GM18505 (cell line): ENCODE measurements around the gene FBXO17.
A peak's percentile ranks its signal among the peaks of the same experiment; 100 is the strongest.
"Not testable (repeated sequence)": the region's sequence is repeated elsewhere in the genome, so short reads cannot be mapped to it uniquely, and the experiment has no call there.

Source experiments
- ATAC-seq: cut with Tn5 transposase; IDR thresholded peaks from one replicate; pipeline ENCODE4 v1.9.1; 2021; ENCODE audit not compliant: unreplicated experiment
- POLR2A ChIP-seq: IDR thresholded peaks from 4 replicates; pipeline ENCODE4 v1.6.1; 2011; ENCODE audit warnings: borderline replicate concordance; ENCODE audit not compliant: insufficient read depth, insufficient read length; ENCODE audit errors: extremely low read depth

The FBXO17 gene

DNA sequence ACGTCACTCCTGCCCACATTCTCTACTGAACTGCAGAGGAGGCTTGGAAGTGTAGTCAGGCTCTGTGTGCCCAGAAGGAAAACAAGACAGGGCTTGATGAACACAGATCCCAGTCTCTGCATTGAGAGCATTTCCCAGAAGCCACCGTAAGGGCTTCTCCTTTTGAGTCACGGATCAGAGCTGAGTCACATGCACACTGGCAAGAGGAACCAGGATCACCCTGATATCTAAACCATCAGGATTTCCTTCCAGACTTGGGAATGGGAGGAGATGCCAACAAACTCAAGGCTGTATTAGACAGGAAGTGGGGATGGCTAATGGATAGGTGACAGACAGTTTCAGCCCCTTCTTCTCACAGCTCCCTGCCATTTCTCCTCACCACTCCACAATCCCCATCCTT lies 17.7 kb upstream of the FBXO17 start:
- no peak for ATAC-seq
- no peak for TF ChIP-seq POLR2A

DNA sequence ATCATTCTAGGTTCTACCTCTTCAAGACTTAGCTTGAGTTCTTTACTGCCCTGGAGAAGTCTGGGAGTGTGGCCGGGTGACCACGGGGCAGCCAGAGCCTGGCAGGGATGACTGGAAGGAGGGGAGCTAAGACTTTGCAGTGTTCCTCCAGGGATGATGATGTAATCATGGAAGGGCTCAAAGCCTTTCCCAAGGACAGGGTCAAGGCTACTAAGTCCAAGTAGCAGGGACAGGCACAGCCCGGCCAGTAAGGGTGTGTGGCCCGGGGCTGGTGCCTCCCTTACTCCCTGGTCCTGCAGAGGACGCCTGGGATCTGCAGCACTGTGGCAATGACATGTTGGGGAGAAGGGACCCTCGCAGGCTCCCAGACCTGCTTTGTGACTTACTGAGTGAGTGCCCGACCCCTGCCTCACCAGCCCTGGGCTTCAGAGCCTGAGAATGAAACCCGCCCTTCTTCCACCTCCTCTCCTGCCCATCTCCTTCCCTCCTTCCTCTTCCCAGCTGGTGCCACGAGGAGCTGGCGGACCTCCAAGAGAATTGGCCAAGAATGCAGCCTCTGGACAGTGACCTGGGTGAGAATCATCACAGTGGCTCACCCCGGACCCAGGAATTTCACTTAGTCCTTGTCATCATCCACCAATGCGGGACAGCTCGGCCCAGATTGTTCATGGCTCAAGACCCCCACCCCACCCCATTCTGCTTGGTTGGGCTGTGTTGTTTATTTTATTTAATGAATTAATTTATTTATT lies 15.6 kb upstream of the FBXO17 start:
- no peak for TF ChIP-seq POLR2A
- ATAC-seq: no peak

DNA sequence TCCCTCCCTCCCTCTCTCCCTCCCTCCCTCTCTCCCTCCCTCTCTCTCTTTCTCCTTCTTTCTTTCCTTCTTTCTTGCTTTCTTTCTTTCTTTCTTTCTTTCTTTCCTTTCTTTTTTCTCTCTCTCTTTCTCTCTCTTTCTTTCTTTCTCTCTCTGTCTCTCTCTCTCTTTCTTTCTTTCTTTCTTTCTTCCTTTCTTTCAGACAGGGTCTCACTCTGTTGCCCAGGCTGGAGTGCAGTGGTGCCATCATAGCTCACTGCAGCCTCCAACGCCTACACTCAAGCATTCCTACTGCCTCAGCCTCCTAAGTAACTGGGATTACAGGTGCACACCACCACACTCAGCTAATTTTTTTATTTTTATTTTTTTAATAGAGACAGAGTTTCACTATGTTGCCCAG lies 14.1 kb upstream of the FBXO17 start:
- ATAC-seq: not testable (repeated sequence)

DNA sequence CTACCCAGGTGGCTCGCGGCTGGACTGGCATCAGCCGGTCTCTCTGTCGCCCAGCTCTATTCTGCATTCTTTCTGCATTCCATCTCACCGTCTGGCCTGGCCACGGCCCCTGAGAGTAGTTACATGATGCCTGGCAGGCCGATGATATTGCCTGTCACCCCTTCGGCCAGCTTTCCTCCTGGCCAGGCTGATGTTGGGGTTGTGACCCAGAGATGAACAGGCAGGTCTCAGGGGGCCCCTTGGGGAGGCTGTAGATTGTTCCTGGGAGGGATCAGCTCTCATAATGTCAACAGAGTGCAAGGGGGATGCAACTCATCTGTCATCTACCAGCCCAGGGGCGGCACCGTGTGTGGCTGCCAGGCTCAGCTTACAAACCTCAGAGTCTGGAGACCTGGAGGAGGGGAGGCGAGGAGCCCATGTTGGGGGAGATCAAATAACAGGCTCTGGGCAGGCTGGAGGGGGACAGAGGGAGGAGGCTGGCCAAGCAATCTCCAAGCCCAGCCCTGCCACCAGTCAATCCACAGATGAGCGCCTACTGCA lies 13.6 kb upstream of the FBXO17 start:
- ATAC-seq: no peak
- no peak for TF ChIP-seq POLR2A

DNA sequence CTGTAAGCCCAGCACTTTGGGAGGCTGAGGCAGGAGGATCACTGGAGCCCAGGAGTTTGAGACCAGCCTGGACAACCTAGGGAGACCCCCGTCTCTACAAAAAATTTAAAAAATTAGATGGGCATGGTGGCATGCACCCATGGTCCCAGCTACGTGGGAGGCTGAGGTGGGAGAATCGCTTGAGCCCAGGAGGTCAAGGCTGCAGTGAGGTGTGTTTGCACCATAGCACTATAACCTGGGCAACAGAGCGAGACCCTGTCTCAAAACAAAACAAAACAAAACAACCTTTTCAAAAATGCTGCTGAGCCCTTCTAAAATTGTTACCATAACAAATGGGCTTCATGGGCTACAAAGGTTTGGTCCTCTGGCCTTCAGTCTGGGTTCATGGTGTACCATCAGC lies 13.1 kb upstream of the FBXO17 start:
- ATAC-seq: not testable (repeated sequence)

DNA sequence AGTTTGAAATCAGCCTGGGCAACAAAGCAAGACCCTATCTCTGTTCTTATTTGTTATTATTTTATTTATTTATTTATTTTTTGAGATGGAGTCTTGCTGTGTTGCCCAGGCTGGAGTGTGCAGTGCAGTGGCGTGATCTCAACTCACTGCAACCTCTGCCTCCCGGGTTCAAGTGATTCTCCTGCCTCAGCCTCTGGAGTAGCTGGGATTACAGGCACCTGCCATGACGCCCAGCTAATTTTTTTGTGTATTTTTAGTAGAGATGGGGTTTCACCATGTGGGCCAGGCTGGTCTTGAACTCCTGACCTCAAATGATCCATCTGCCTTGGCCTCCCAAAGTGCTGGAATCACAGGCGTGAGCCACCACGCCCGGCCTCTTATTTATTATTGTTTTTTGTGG lies 12.2 kb upstream of the FBXO17 start:
- ATAC-seq: not testable (repeated sequence)

DNA sequence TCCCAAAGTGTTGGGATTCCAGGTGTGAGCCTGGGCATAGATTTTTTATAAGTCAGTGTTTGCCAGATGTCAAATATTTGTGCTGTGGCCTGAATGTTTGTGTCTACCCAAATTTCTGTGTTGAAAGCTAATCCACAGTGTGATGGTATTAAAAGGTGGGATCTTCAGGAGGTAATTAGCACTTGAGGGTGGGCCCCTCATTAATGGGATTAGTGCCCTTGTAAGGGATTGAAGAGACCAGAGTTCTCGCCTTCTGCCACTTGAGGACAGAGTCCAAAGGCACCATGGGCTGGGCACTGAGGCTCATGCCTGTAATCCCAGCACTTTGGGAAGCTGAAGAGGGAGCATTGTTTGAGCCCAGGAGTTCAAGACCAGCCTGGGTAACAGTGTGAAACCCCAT lies 9.7 kb upstream of the FBXO17 start:
- ATAC-seq: no peak
- TF ChIP-seq POLR2A: no peak

DNA sequence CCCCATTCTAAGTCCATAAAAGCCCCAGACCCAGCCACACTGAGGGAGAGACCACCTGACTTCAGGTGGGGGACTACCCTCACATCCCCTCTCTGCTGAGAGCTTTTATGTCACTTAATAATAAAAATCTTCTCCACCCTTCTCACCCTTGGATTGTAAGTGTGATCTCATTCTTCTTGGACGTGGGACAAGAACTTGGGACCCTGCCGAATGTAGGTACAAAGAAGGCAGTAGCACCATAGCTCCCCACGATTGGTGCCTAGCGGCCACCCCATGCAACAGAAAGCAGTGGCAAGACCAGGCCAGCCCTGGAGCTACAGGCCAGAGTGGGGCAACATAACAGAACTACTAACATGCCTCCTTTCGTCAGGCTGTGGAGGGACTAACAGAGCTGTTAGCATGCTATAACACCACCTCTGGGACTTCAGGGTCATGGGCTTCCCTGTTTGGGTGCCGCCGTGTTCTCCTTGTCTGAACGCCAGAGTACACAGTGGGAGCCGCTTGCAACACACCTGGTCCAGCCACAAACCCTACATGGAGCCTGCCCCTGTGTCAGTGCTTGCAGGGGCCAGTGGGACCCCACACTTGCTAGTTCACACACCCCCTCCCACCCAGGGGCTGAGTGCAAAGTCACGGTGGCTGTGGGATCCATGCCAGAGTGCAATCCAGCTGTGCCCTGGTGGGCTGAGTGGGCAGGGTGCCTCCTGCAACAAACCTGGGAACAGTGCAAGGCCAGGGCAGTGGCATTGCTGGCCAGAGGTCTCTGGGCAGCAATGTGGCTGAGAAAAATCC lies 5.2 kb upstream of the FBXO17 start:
- no peak for ATAC-seq
- no peak for TF ChIP-seq POLR2A

DNA sequence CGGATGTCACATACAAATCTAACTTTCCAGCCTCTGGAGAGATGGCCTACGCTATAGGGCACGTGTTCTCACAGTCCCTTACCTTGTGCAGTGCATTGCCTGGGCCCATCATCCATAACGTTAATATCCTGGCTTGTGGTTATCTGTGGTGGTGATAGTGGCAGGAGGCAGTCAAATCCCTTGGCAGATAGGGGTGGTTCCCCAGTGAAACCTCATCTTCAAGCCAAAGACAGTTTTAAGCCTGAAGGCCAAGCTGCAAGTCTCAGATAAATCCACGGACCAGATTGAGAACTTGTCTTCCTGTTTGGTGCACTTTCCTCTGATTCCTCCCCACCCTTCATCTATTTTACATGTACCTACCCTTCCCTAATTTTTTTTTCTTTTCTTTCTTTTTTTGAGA lies 4.3 kb upstream of the FBXO17 start:
- ATAC-seq: no peak
- TF ChIP-seq POLR2A: no peak

DNA sequence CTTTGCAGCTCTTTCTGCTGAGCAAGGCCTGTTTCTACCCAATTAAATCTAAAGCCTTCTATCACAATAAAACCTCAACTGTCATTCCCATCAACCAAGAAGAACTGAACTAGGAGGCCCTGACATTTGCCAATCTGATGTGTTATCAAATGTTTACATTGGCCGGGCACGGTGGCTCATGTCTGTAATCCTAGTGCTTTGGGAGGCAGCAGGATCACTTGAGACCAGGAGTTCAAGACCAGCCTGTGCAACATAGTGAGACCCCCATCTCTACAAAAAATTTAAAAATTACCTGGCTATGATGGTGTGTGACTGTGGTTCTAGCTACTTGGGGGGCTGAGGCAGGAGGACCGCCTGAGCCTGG lies 2.8 kb upstream of the FBXO17 start:
- TF ChIP-seq POLR2A: no peak
- no peak for ATAC-seq

DNA sequence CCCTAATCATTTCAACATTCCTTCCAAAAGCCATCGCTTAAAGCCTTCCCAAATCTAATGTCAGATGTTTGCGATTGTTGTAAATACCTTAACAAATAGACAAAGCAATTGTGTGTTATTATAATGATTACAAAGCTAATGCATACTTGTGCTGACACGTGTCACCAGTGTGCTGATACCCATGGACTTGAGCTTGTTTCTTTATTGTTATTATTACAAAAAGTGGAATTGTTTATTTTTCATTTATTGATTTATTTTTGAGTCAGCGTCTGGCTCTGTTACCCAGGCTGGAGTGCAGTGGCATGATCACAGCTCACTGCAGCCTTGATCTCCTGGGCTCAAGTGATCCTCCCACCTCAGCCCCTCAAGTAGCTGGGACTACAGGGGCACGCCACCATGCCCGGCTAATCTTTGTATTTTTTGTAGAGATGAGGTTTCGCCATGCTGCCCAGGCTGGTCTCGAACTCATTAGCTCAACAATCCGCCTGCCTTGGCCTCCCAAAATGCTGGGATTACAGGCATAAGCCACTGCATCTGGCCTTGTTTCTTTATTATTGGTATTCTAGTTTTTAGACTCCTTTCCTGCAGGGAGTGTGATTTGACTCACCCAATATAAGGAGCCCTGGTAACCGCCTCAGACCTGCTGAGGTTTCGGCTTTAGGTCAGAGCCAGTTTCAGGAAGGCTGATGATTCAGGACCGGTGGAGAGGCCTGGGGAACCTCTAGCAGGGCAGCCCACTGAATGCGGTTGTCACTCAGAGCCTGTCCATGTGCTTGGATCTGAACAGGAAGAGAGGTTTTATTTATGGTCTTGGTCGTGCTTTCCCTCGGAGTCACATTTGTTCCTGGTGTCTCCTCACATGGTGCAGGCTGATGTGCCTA lies 2.1 kb upstream of the FBXO17 start:
- TF ChIP-seq POLR2A: no peak
- ATAC-seq: peak; percentile 65

DNA sequence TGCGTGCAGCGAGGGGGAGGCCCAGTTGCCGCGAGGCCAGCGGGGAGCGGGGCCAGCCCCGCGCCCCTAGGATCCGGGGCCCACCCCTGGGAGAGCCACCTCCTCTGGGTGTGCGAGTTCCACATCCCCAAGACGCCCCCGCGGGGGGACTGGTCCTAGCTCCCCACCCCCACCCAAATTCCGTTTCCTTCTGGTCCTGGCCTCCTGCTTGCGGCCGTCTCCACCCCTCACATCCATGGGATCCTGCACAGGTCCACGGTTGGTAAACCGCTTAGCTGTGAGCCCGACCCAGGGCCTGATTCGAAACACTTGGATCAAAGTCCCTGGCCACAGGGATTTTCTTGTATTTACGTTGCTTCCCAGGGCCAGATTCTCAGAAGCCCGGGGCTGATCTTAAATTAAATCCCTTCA lies 324 bp upstream of the FBXO17 start:
- no peak for TF ChIP-seq POLR2A
- ATAC-seq: no peak

DNA sequence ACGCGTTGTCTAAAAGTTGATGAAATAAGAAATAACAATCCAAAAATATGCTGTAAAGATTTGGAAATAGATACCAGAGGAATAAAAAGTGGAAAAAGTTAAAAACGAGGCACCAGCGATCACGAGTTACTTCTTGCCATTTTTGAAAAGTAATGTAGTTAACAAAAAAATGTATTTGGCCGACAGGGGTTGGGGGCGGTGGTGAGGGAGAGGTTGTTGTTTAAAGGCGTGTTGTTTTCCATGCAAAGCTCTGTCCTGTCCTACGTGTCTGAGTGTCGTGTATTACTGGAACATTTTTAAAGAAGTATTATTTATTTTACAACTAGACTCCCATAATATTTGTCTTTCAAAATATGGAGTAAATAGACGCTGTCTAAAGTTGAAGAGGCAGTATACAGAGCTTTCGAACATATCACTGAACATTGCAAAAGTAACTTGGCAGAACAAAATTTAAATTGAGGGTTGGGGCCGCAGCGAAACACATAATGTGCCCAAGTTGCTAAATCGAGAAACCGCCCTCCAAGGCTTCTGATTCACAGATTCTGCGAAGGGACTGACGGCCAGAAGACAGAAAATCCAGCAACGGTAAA lies 823 bp downstream of the FBXO17 start:
- no peak for TF ChIP-seq POLR2A
- no peak for ATAC-seq

DNA sequence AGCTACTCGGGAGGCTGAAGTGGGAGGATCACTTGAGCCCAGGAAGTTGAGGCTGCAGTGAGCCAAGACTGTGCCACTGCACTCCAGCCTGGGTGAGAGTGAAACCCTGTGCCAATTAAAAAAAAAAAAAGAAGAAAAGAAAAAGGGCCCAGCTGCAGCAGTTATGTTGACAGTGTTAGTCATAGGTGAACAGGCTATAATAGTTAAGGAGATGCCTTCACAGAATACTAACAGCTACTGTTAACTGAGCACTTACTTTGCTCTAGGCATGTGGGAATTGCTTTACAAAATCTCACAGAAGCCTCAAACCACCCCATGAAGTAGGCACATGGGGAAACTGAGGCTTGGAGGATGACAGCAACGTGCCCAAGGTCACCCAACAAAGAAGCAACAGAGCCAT lies 3.9 kb downstream of the FBXO17 start:
- no peak for ATAC-seq
- no peak for TF ChIP-seq POLR2A
